IPS DF 4.7 (cell line): Measurements from ENCODE around the gene CCR5AS.
"Not testable (repeated sequence)": the region's sequence is repeated elsewhere in the genome, so short reads cannot be mapped to it uniquely, and the experiment has no call there.

Experiments
- DNase-seq: peaks from one replicate; pipeline ENCODE4 v3.0.0-alpha.2; 2013; ENCODE audit warnings: low spot score; ENCODE audit errors: extremely low read depth

The CCR5AS gene

DNA sequence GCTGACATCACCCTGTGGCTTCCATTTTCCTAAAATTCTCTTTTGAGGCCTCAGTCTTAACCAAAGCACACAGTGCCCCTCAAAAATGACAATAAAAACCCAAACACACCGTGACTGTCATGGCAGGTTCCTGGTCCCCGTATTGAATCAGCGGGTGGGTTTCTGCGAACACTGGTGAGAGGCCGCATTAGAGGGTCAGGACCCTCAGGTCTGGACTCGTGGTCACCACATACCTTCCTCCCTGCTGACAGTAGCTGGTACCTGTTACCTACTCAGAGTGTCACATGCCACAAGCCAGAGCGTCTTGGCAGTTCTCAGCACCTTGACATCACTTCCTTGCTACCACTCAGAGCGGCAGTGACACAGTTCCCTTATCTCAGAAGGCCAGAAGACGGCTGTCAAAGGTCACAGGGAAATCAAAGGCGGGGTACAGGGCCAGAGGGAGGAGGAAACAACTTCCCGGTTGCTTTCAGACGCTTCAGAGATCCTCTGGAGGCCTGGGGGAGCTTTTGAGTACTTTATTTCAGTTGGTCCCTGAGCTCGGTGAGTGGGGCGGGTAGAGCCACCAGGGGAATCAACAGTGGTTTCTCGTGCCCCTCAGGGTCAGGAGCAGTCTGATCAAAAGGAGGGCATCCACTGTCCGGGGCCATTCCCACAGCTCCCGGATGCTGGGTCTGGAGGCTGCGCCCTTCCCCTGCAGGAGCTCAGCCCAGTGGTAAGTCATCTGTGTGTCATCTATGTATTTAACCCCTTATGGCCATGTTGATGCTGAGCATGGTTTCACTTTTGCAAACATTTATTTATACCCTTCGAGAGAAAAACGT lies at the start of gene CCR5AS, which contains the start of gene CCRL2:
Gene CCR5AS (minus strand): TSS at position 279 of the 824 bp plus-strand sequence.
Gene CCRL2 (plus strand): TSS at position 472 of the 824 bp plus-strand sequence. CDS start 821 bp downstream, outside the sequence.
- no peak for DNase-seq

DNA sequence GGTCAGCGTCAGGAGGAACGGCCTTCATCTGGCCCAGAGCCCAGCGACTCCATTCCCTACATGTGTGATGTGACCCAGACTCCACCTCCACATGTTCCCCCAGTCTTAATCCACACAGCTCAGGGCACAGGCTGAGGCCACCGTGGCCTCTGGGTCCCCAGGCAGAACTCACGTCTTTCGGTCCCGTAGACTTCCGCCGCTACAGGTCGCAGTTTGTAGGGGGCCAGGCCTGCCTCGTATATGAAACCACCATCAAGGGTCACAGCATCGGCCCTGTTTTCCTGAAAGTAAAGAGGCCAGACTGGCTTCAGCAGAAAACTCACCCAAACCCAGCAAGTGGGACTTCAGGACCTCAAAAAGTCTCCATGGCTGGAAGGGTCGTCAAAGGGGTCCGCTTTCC lies 49.3 kb upstream of the CCR5AS start:
- DNase-seq: no peak

DNA sequence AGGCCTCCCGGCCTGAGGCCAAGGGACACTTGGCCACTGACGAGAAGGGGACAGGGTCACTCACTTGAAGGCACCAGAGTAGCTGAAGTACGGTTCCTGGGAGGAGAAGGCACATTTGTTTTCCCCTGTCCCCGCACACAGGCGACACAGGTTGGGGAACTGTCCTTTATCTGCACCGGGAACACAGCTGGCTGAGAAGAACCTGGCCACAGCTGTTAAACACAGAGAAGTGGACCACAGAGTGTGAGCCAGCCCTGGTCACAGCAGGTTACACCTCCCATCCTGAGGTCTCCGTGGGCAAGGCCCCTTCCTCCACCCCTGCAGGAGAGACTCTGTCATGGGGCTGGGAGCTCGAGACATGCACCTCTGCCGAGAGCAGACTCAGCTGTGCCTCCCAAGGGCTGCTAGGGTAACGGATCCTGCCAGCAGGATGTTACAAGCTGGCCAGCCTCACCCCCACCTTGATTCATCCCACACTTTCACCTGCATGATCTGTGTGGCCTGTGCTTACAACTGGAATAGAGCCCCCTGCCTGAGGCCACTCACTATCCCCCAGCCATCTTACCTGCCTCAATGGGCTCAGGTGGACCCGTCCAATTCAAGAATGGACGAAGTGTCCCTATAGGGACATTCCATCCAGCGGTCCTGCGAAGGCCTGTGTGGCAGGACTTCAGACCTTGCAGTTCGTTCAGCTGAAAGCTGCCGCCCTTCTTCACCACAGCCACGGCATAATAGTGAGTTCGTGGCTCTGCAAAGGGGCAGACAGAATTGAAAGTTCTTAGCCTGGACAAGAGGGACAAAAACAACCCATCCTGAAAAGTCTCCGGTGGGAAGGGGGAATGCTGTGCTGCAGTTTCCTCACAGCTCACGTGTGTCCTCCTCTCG lies 48.6 kb upstream of the CCR5AS start:
- DNase-seq: no peak

DNA sequence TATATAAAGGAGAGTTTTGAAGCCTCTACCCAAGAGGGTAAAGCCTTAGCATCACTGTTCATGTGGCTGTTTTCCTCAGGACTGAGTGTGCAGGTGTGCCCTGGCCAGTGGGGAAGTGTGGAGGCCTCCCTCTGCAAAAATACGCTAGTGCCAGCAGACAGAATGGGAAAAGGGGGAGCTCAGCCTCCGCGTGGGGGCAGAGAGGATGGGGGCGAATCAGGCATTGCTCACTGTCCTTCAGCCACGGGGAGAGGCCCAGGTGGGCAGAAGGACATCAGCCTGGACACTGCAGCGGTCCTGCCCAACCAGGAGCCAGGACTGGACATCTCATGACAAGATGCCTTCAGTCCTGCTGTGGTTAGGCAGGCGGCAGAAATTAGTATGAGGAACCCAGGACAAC lies 47.7 kb upstream of the CCR5AS start:
- DNase-seq: no peak

DNA sequence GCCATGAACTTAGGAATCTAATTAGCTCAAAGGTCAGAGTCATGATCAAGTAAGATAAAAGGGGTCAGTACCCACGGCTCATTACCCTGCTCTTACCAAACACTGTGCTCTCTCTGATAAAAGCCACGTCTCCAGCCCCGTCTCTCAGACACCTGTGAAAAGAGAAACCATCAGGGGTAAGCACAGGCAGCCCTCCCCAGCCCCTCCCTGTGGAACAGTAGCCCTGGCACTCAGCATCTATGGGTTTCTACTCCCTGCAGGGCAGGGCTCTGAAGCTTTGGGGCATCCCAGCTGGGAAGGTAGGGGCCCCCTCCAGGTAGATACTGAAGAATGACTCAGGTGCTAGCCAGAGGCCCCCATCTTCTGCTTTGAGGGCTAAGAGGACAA lies 47.3 kb upstream of the CCR5AS start:
- DNase-seq: no peak

DNA sequence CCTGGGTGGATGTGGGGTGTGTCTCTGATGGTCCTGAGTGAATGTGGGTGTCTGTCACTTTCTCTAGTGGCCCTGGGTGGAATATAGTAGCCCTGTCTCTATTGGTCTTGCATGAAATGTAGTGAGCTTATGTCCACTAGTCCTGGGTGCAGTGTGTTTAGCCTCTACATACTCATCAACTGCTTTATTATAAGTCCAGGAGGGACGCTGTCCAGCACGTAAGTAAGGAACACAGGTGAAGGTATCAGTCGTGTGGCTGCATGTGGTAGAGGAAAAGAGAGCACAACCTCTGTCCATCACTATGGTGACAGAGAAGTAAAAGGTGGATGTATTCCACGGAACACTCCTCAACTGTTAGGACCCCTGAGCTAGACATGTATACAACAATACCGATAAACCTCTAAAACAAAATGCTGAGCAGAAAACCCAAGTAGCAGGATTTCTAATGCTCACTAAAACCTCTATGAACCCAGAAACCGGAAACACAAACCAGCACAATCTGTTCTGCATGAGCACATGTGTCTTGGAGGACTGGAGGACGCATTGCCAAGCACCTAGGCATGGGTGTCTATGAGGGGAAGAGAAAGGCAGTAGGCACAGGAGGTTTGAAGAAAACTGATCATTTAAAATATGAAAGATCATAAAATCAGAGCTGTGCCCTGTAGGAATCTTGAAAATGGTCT lies 46.8 kb upstream of the CCR5AS start:
- DNase-seq: no peak

DNA sequence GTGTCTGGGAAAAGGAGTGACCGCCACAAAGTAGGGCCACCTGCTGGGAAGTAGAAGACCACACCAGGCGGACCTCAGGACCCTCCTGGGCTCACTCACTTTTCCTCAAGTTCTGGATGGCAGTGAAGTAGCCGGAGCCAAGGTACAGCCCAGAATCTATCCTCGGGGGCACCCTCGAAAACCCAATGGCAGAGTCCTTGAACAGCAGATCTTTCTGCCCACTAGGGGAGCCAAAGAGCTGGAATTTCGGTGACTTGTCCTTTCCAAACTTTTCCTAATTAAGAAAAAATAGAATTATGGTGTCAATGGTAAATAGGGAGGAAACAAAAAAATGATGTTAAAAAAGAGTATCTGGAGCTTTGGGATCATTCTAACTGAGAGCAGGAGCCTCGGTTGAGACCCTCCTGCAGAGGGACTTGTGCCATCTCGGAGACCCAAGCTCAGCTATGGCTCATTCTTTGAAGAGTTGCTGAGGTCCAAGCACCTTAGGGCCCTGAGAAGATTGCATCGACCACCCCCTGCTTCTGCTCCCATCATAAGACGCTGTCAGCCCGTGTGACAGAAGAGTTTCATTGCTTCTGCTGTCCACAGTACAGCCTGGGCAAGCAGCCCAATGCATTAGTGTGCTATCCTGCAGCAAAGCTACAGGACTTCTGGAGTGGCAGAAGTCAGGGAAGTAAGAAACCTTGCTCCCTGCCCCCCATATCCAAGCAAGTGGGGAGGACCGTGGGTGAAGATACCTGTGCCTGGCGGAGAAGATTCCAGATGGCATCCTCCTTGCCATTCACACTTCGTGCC lies 43.1 kb upstream of the CCR5AS start:
- no peak for DNase-seq

DNA sequence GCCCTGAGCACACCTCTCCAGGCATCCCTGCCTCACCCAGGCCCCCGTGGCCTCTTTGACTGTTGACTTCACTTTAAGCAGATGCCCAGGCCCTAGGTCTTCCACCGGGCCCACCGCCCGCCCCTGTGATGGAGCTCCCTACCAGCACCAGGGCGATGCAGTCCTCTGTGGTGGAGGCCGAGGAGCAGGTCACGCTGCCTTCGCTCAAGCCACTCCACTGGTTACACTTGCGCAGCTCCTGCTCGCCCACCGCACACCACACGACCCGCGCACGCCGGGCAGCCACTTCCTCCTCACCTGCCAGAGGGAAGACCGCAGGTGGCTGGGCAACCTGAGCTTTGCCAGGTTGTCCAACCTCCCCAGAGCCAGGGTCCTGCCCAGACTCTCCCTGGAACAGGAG lies 41.9 kb upstream of the CCR5AS start:
- DNase-seq: no peak

DNA sequence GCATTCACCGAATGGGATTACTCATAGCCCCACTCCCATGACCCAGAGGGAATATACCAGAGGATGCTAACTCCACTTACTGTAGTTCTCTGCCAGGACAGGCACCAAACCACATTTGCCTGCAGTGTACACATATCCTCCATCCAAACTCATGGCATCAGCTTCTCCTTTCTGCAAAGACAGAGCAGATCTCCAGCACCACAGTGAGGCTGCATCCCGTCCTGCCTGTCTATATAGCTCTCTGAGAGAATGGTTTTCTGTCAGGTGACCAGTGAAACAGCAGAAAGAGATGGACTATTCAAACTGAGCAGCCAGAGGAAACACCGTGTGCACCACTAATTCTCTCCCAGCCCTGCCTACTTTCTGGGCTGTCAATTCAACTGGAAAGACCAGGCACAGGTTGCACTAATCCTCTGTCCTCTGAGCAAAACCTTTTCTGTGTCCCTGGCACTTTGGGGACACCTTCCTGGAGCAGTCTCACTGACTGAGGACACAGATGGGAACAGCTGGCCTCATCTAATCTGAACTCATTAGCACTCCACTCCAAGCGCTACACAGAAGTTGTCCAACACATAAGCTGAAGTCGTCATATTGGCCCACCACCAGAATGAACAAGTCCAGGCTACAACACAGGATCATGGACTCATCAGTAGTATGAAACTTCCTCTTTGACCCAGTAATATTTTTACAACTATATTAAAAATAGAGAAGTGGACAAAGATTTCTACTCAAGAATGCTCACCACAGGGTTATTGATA lies 40.5 kb upstream of the CCR5AS start:
- DNase-seq: no peak

DNA sequence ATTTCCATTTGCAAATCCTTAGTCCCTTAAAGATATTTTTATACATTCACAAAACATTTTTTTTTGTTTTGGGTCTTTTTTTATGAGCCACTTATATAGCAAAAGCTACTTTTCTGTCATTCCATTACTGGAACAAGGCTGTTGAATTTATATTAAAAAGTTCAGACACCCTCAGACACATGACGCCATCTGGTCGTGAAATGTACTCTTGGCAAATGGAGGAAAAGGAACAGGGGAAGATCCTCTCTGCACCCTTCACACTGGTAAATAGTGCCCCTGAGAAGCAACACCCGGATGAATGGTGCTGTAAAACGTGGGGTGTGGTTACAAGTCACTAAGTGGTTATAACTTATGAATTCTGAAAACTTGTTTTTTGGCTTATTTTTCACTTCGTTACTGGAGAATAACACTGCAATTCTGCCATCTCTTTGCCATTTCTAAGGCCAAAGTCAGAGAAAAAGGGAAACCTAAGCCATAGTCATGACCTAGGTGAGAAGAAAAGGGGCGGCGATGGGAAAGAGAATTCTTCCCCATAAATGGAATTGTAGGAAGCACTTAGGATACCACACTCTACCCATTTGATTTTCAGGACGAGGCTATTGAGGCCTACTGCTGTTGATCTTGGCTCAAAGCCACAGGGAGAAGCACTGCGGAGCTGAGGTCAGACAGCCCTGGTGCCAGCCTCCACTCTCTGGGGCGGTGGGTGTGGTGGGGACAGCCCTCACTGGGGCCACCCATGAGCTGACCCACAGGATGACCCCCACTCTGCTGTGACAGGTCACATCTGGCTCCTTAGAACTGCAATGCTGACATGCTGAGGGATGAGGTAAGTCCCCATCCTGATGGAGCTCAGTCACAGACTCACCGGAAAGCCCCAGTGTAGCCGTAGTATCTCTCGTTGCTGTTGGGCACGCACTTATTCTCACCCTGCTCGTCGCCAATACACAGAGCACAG lies 36.0 kb upstream of the CCR5AS start:
- DNase-seq: no peak

DNA sequence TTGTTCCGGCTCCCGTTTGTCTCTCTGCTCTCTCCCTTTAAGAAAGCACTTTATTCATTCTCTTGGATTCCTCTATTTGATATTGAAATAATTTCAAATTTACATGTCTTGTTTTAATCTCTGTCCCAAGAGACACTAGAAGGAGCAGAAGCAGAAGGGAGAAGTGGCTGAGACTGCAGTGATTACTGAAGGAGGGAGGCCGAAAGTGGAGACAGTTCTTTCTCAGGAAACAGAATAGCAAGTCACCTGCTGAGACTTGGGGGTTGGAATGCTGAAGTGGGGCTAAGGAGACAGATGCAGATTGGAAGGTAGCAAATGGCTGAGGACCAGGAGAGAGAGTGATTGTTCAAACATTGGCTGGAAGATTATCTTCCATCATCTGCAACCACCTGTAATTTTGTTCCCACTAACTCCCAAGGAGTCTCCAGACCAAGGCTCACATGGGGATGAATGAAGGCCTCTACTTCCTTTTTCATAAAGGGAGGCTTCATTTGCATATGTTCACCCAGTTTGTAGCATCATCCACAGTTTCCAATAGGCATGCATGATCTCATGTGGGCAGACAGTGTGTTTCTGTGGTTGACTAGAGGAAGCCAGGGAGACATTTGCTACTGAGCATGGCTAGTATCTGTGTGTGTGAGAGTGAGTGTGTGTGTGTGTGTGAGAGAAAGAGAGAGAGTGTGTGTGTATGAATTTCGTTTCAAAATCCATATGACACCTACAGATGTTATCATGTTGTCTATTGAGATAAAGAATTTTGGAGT lies 33.8 kb upstream of the CCR5AS start:
- no peak for DNase-seq

DNA sequence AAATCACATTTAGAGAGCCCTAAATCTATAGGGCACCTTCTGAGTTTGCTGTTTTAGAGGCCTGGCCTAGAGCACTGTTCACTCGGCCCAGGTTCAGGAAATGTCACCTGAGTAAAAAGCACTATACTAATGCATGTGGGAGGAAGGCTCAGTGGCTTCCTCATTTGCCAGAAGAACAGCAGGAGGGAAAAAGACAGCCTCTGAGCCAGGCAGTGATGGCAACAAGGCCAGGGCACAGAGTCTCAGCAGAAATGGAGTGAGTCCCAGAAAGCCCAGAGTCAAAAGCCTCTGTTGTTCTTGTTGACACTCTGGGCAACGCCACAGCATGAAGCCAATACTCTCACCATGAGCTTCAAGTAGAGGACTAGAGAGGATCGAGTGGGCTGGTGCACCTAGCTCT lies 32.0 kb upstream of the CCR5AS start:
- no peak for DNase-seq

DNA sequence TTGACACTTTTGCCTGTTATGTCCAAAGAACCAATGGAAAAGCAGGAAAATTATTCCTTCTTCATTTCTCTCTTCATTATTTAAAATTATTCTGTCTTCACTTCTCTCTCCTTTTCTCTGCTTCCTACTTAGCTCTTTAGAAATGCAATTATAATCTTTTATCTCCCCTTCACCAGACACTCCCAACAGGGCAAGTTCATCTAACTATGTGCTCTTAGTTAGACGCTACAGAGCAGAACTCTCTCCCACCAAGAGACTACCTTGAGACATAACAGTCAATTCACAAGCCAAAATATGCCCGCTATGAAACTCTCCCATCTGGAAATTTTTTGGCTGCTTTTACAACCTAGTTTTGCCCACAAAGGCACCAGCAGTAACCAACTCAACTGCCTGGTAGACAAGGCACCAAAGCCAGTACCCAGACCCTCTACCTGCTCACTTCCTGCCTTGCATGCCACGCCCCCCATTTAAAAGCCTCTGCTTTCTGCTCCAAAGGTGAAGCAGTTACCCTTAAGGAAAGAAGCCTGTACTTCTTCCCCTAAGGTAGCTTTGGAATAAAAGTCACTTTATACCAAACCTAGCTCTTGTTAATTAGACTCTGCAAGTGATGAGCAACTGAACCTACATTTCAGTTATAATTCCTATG lies 28.3 kb upstream of the CCR5AS start:
- no peak for DNase-seq

DNA sequence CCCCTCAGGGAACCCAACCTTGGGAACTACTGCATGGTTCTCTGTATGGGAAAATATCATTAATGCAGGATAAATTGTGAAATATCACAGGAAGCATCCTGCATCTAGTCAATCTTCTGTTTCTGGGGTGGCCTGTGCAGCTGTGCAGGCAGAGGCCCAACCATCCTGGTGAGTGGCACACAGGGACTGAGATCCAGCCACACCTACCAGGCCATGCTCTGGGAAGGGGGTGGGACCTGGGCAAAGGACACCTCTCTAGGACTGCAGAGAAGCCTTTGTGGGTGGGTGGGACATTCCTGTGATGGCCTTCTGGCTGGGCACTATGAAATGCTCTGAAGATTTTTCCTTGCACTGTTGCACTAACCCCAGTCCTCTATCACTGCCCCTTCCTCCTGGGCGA lies 27.0 kb upstream of the CCR5AS start:
- no peak for DNase-seq

DNA sequence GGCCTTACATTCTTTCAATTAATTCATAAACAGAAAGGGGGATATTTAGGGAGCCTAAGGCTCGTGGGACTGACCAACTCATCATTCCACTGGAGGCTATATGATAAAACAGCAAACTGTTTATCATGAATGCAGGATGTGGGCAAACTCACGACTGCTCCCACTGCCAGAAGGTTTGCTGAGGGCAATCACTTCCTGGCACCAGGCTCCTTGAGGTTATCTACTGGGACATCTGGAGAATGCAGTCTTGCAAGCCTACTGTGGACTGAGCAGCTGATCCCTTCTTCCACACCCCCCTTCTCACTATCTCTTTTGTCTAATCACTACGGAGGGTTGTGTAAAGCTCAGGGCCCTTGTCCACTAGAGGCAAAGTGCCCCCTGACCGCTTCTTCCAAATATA lies 26.3 kb upstream of the CCR5AS start:
- DNase-seq: not testable (repeated sequence)

DNA sequence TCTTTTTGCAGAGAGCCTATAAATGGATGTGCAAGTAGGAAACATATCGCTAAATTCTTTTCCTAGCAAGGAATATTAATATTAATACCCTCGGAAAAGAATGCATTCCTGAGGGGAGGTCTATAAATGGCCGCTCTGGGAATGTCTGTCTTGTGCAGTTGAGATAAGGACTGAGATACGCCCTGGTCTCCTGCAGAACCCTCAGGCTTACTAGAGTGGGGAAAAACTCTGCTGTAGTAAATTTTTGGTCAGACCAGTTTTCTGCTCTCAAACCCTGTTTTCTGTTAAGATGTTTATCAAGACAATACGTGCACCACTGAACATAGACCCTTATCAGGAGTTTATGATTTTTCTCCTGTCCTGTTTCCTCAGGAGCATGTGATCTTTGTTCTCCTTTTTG lies 25.0 kb upstream of the CCR5AS start:
- DNase-seq: not testable (repeated sequence)

DNA sequence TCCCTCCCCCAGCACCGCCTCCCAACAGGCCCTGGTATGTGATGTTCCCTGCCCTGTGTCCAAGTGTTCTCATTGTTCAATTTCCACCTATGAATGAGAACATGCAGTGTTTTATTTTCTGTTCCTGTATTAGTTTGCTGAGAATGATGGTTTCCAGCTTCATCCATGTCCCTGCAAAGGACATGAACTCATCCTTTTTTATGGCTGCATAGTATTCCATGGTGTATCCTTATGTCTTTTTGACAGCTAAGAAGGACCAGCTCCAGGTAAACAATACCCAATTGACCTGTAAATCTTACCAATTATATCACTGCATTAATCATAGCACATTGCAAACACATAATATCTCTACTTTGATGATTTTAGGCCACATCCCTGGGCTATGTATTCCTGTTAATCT lies 24.0 kb upstream of the CCR5AS start:
- not testable (repeated sequence) for DNase-seq

DNA sequence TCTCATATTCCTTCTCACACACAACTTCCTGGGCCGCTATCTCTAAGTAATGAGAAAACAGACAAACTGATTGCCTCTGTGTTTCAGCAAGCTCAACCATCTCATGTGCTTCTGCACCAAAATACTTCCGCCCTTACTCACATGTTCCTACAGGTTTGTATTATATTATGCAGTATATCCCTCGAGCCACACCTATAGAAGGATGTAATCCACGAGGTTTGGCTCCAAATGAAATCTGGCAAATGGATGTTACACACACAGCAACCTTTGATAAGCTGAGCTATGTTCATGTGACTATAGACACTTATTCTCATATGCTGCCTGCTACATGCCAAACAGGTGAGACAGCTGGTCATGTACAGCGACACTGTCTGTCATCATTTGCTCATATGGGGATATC lies 22.8 kb upstream of the CCR5AS start:
- no peak for DNase-seq
